Hepatocyte (in vitro differentiated cells): Measurements from ENCODE around the gene WNT7B. TPM values are rescaled to one million over a fixed set of nuclear protein-coding genes. Genes with fewer than 3 reads are reported as not detected.

Experiments used
- DNase-seq: peaks from one replicate; pipeline ENCODE4 v3.0.0-alpha.2; 2016; ENCODE audit warnings: low spot score
- H2AFZ ChIP-seq: fragments of 200-600 bp; sonication (generic); 2 replicates; pipeline ENCODE4 v1.6.0; 2016; ENCODE audit warnings: antibody characterized with exemption, mild to moderate bottlenecking
- H3K27ac ChIP-seq: fragments of 200-600 bp; sonication (generic); 2 replicates; pipeline ENCODE4 v1.5.1; 2016; ENCODE audit warnings: mild to moderate bottlenecking
- H3K27me3 ChIP-seq: fragments of 200-600 bp; sonication (generic); 2 replicates; pipeline ENCODE4 v1.6.1; 2016
- H3K36me3 ChIP-seq: fragments of 200-600 bp; sonication (generic); replicated peaks from 2 replicates; pipeline ENCODE4 v1.5.1; 2016; ENCODE audit warnings: low read depth; ENCODE audit not compliant: insufficient read depth
- H3K4me1 ChIP-seq: fragments of 200-600 bp; sonication (generic); 2 replicates; pipeline ENCODE4 v1.5.1; 2016; ENCODE audit warnings: mild to moderate bottlenecking, moderate library complexity; ENCODE audit not compliant: insufficient read depth
- H3K4me2 ChIP-seq: fragments of 200-600 bp; sonication (generic); 2 replicates; pipeline ENCODE4 v1.6.0; 2016
- H3K4me3 ChIP-seq: fragments of 200-600 bp; sonication (generic); 2 replicates; pipeline ENCODE4 v1.5.1; 2016; ENCODE audit warnings: mild to moderate bottlenecking
- H3K79me2 ChIP-seq: fragments of 200-600 bp; sonication (generic); 2 replicates; pipeline ENCODE4 v1.6.0; 2017; ENCODE audit warnings: mild to moderate bottlenecking
- H3K9me2 ChIP-seq: fragments of 200-600 bp; sonication (generic); replicated peaks from 2 replicates; pipeline ENCODE4 v1.6.0; 2017; ENCODE audit warnings: mild to moderate bottlenecking; ENCODE audit not compliant: insufficient read depth
- H3K9me3 ChIP-seq: fragments of 200-600 bp; sonication (generic); 2 replicates; pipeline ENCODE4 v1.5.1; 2016; ENCODE audit warnings: low read depth, mild to moderate bottlenecking
- H4K20me1 ChIP-seq: fragments of 200-600 bp; sonication (generic); 2 replicates; pipeline ENCODE4 v1.6.0; 2016; ENCODE audit warnings: mild to moderate bottlenecking; ENCODE audit not compliant: insufficient read depth, poor library complexity, severe bottlenecking
- EZH2 ChIP-seq: fragments of 200-600 bp; sonication (generic); IDR thresholded peaks from 2 replicates; pipeline ENCODE4 v1.6.1; 2016; ENCODE audit warnings: antibody characterized with exemption, mild to moderate bottlenecking, borderline replicate concordance
- EZH2phosphoT487 ChIP-seq: fragments of 200-600 bp; sonication (generic); IDR thresholded peaks from one replicate; pipeline ENCODE4 v1.6.1; 2018; ENCODE audit warnings: antibody characterized with exemption, mild to moderate bottlenecking, low read depth, moderate library complexity; ENCODE audit not compliant: unreplicated experiment, severe bottlenecking
- WGBS: methylation state at CpG from one replicate; pipeline ENCODE4 v1.1.6; 2016; ENCODE audit warnings: low lambda C conversion rate; ENCODE audit errors: missing lambda C conversion rate; 5-methylcytosine and 5-hydroxymethylcytosine counted together
- polyA plus RNA-seq: library from polyadenylated mRNA; unstranded; fragments of >200 nt; fragmentation: Nextera tagmentation; extraction: Ambion mirVana; gene quantifications from 2 replicates; pipeline ENCODE4 v1.2.1, GENCODE V29; 2016
- total RNA-seq: library from RNA; depleted of rRNA; stranded (reverse); fragments of >200 nt; gene quantifications from 2 replicates; pipeline ENCODE4 v1.2.3, GENCODE V29; 2014
- TF ChIP-seq, protein P1 (sequence below): fragments of 200-600 bp; sonication (generic); IDR thresholded peaks from 2 replicates; pipeline ENCODE4 v1.5.1; 2016; ENCODE audit warnings: antibody characterized with exemption, mild to moderate bottlenecking; ENCODE audit not compliant: poor library complexity

Gene WNT7B
- total and polyA plus RNA-seq, 2 experiments from 2014 or later = 1.9 to 2.4 TPM

GRCh38 chr22:45968003-45968650, 8.8 kb downstream of the WNT7B start:
- no peak for TF ChIP-seq EZH2
- no peak for TF ChIP-seq EZH2phosphoT487
- TF ChIP-seq, protein P1, sequence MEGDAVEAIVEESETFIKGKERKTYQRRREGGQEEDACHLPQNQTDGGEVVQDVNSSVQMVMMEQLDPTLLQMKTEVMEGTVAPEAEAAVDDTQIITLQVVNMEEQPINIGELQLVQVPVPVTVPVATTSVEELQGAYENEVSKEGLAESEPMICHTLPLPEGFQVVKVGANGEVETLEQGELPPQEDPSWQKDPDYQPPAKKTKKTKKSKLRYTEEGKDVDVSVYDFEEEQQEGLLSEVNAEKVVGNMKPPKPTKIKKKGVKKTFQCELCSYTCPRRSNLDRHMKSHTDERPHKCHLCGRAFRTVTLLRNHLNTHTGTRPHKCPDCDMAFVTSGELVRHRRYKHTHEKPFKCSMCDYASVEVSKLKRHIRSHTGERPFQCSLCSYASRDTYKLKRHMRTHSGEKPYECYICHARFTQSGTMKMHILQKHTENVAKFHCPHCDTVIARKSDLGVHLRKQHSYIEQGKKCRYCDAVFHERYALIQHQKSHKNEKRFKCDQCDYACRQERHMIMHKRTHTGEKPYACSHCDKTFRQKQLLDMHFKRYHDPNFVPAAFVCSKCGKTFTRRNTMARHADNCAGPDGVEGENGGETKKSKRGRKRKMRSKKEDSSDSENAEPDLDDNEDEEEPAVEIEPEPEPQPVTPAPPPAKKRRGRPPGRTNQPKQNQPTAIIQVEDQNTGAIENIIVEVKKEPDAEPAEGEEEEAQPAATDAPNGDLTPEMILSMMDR = no peak
- WGBS = 95% methylated on average over 10 of the region's 10 CpGs
- H3K79me2 ChIP-seq = no peaks in the 10 kb centered on the region
- no peak overlapping the region for H3K27ac ChIP-seq
- H3K9me2 ChIP-seq = no peaks in the 10 kb centered on the region
- no peaks in the 10 kb centered on the region for H4K20me1 ChIP-seq
- no peaks in the 10 kb centered on the region for H3K36me3 ChIP-seq
- peaks cover 34% of the 10 kb centered on the region for H3K27me3 ChIP-seq
- DNase-seq = no peak
- no peak overlapping the region for H2AFZ ChIP-seq
- no peak overlapping the region for H3K4me3 ChIP-seq
- no peak overlapping the region for H3K4me2 ChIP-seq
- H3K9me3 ChIP-seq = no peaks in the 10 kb centered on the region
- H3K4me1 ChIP-seq = peaks cover 12% of the 10 kb centered on the region

GRCh38 chr22:45966895-45967365, 10.0 kb downstream of the WNT7B start:
- Histone ChIP-seq H3K36me3 (no peaks in the 10 kb centered on the region), H2AFZ (no peak overlapping the region), H3K4me3 (no peak overlapping the region), H3K9me3 (no peaks in the 10 kb centered on the region), H3K4me2 (no peak overlapping the region), H4K20me1 (no peaks in the 10 kb centered on the region), H3K79me2 (no peaks in the 10 kb centered on the region), H3K27me3 (peaks cover 26% of the 10 kb centered on the region), H3K4me1 (peaks cover 12% of the 10 kb centered on the region), H3K9me2 (no peaks in the 10 kb centered on the region), H3K27ac (no peak overlapping the region)
- TF ChIP-seq EZH2 (no peak), EZH2phosphoT487 (no peak)
- TF ChIP-seq, protein P1 = no peak
- 68% methylated on average over 14 of the region's 17 CpGs for WGBS
- no peak for DNase-seq

DNA sequence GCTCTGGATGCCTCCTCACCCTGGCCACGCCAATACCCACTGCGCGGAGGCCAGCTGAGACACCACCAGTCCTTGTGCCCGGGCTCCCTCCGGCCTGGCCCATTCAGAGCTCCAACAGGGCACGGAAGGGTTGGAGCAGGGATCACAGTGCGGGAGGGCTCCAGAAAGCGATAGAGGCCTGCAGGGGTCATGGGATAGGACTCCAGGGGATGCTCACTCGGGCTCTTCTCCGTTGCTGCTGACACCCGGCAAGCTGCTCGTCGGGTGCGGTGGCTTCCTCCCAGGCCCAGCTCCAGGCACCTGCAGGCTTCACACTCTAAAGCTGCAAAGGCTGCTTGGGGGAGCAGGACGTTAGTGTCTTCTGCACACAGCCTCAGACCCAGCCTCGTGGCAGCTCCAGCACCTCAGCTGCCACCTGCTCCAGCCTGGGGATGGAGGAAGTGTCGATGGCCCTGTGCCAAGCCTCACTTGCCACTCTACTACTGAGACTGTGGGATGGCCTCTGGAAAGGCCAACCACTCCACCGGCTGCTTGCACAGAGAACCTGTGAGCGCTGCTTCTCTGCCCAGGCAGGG, 10.6 kb downstream of the WNT7B start:
- H3K27me3 ChIP-seq = peaks cover 21% of the 10 kb centered on the region
- no peak overlapping the region for H2AFZ ChIP-seq
- no peaks in the 10 kb centered on the region for H3K36me3 ChIP-seq
- no peak for DNase-seq
- H3K4me3 ChIP-seq = no peak overlapping the region
- no peaks in the 10 kb centered on the region for H3K9me3 ChIP-seq
- 83% methylated on average over 19 of the region's 19 CpGs for WGBS
- TF ChIP-seq EZH2phosphoT487 (no peak), EZH2 (no peak)
- TF ChIP-seq, protein P1 = no peak
- no peak overlapping the region for H3K4me2 ChIP-seq
- H3K79me2 ChIP-seq = no peaks in the 10 kb centered on the region
- no peak overlapping the region for H3K27ac ChIP-seq
- peaks cover 10% of the 10 kb centered on the region for H3K4me1 ChIP-seq
- no peaks in the 10 kb centered on the region for H4K20me1 ChIP-seq
- H3K9me2 ChIP-seq = no peaks in the 10 kb centered on the region
